Left kidney (tissue), 2 donors: ENCODE measurements around the gene BICC1. TPM values are rescaled to one million over a fixed set of nuclear protein-coding genes. Genes with fewer than 3 reads are reported as not detected.
"Not testable (repeated sequence)": the region's sequence is repeated elsewhere in the genome, so short reads cannot be mapped to it uniquely, and the experiment has no call there.

Experiments
- DNase-seq: peaks from one replicate; pipeline ENCODE4 v3.0.0-alpha.2; 2013
- polyA plus RNA-seq: library from polyadenylated mRNA; unstranded; fragments of 120-200 nt; gene quantifications from one replicate; pipeline ENCODE4 v1.2.1, GENCODE V29; 2013; ENCODE audit not compliant: insufficient read length

Gene BICC1
- polyA plus RNA-seq, 1 donor = 98.1 TPM

DNA sequence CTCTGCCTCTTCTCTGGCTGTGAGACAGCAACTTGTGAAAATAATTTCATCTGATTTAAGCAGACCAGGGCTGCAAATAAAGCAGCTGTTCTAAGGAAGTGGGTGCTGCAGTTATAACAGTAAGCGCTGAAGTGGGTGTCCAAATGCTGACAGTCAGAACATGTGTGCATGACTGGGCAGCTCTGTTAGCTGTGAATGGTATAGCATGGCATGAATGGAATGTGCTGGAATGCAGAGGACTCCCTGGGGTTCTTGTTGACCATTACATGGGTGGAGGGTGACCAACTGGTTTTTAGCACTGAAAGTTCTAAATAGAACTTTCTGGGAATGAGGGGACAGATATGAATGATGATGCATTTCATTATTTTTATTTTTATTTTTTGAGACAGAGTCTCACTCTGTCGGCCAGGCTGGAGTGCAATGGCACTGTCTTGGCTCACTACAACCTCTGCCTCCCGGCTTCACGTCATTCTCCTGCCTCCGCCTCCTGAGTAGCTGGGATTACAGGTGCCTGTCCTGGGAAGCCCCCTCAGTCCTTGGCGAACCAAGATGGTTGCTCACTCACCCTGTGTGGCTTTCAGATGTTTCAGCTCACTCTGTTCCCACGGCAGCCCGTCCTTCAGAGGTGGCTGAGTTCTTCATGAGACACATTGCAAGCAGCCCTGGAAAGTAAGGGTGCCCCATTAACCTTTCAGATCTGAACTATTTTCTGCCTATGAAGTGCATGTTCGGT is 344.0 kb downstream of the BICC1 start:
- peak; percentile 14 for DNase-seq

DNA sequence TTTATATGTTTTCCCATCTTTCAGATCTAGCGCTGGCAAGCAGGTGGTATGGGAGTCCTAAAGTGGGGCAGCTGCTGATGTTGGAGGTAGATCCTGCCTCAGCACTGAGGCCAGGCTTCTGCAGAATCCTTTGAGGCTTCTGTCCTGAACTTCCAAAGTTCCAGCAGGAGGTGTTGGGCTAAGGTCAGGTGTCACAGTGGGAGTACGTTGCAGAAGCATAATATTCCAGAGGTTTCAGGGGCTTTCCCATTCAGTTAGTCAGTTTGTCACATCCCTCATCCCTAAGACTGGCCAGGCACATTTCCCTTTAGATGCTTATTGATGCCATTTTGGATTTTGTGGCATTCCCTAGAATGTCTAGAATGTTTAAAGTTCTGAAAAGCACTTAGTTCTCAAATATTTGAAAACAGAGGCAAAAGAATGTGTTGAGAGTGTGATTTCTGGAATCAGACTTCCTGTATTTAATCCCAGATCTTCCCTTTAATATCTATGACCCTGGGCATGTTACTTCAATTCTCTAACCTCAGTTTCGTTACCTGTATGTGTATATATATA is 344.7 kb downstream of the BICC1 start:
- DNase-seq = no peak

DNA sequence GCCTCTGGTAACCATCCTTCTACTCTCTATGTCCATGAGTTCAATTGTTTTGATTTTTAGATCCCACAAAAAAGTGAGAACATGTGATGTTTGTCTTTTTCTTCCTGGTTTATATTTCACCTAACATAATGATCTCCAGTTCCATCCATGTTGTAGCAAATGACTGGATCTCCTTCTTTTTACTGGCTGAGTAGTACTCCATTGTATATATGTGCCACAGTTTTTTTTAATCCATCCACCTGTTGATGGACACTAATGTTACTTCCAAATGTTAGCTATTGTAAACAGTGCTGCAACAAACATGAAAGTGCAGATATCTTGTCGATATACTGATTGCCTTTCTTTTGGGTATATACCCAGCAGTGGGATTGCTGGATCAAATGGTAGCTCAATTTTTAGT is 345.5 kb downstream of the BICC1 start:
- DNase-seq = not testable (repeated sequence)

DNA sequence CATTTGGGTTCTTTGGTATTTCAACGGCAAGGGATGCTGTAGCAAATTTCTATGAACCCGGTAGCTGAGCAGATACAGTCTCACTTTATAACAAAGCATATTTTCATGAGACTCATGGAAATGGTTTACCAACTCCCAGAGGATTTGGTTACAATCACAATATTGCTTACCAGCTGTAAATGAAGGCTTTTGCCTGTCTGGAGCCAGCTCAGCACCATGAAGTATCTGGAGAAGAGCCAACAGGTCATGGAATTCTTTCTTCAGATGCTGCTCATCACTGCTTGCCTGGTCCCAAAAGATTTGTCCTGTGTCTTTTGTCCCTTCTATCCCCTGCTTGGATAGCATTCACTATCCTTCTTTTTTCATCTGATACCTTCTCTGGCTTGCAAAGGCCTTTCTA is 346.9 kb downstream of the BICC1 start:
- DNase-seq = no peak

DNA sequence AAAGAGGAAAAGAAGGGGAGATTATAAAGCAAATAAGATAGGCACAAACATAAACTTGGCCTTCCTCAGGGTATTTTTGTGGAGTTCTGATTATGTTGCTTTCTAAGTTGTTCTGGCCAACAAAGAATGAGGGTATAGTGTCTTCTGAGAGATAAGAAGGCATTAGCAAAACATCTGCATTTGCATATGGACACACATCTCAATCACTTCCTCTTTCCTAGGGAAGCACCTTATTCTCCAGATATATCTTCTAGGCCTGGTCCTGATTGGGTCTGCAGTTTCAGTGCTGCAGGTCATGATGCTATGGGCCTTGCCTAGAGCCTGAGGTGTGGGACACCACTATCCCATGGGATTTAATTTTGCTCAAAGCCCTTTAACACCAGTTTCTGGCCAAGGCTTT is 355.0 kb downstream of the BICC1 start:
- no peak for DNase-seq

DNA sequence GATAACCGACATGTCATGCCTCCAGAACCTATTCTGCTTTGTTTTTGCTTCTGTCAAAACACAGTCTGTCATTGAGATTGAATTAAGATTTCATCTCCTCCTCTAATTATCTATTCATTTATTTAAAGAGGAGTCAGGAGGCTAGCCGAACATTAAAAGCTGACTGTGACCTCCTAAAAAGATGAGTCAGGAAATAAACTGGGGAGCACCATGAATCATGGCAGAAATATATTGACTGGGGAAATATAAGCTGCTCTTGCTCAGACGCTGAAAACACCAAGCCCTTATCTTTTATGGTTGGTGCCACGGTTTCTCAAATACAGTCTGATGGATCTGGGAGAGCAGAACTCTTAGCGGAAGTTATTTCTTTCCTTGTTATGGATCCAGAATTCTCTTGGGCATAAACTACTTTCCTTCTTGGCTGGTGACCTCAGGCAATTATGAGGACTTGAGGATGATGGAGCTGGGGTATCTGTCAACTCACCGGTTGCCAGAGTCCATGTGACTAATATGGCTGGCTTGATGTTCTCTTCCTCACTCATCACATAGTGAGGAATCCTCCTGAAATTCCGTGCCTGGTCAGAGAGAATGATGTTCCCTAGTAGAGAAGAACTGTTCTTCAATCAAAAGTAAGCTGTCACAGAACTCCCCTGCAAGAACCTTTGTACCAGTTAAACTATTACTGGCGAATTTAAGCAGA is 356.2 kb downstream of the BICC1 start:
- no peak for DNase-seq

DNA sequence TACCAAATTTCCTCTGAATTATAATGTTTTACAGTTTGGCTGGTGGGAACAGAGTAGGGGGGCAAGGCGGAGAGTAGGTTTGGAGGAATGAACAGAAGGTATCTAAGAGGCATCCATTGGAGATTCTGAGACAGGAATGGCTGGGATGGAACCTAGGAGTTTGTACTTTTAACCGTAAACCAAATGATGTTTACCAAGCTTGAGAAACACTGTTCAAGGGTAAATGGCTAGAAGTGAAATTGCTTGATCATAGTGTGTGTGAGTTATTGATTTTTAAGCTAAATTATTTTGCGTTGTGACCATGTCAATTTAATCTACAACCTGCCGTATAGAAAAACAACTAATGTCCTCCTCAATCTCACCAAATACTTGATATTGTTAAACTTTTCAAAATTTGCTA is 357.4 kb downstream of the BICC1 start:
- DNase-seq = no peak

DNA sequence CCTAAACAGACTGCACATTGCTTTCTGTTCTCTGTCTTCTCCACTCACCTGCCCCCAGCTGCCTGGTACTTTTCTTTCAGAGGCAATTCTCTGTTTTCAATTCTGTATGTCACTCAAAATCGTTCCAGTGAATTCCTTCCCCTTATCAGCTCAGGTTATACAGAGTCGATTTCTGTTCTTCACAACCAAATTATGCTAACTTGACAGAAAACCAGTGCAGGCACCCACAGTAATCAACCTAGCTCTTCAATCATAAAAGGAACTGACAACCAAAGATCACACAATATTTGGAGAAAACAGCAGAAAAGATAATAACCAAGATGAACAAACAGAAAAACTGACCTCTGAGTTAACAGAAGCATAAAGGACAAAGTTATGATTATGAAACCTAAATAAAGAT is 360.5 kb downstream of the BICC1 start:
- no peak for DNase-seq

Other genes with a start within 250 kb of the BICC1 start
- 7.7 TPM for gene IPMK, start 245.0 kb upstream of the BICC1 start, polyA plus RNA-seq
- gene CISD1, start 243.7 kb upstream of the BICC1 start, polyA plus RNA-seq = 56.1 TPM
- gene UBE2D1, start 177.9 kb upstream of the BICC1 start, polyA plus RNA-seq = 42.8 TPM
- 77.9 TPM for gene TFAM, start 127.5 kb upstream of the BICC1 start, polyA plus RNA-seq